Colon (tissue), 2 donors: ENCODE data around the gene BCL2L13.
"Not testable (repeated sequence)": the region's sequence is repeated elsewhere in the genome, so short reads cannot be mapped to it uniquely, and the experiment has no call there.

Experiments
- FAIRE-seq: peaks from 2 replicates; lab custom pipeline; 2012; peaks lifted over from hg19 to GRCh38; lab: Jason Lieb, UNC
- donor health status: control.
- donor health status: control.

The BCL2L13 gene

GRCh38 chr22:17761138-17761488 is 122.6 kb downstream of the BCL2L13 start:
- FAIRE-seq = no peak

- FAIRE-seq = not testable (repeated sequence)
Measured at GRCh38 chr22:17763442-17763841, 124.9 kb downstream of the BCL2L13 start.

GRCh38 chr22:17764036-17764435 is 125.5 kb downstream of the BCL2L13 start:
- FAIRE-seq = no peak

GRCh38 chr22:17764852-17765251 is 126.3 kb downstream of the BCL2L13 start:
- not testable (repeated sequence) for FAIRE-seq

GRCh38 chr22:17767233-17768065 is 128.9 kb downstream of the BCL2L13 start:
- FAIRE-seq = no peak

GRCh38 chr22:17769013-17769715 is 130.6 kb downstream of the BCL2L13 start:
- no peak for FAIRE-seq

- FAIRE-seq = no peak
Measured at GRCh38 chr22:17769716-17770082, 131.1 kb downstream of the BCL2L13 start.

GRCh38 chr22:17770180-17771077 is 131.9 kb downstream of the BCL2L13 start:
- no peak for FAIRE-seq

- no peak for FAIRE-seq
Measured at GRCh38 chr22:17772249-17772957, 133.8 kb downstream of the BCL2L13 start.

- FAIRE-seq = no peak
Measured at GRCh38 chr22:17772958-17773605, 134.5 kb downstream of the BCL2L13 start.

- FAIRE-seq = no peak
Measured at GRCh38 chr22:17773606-17774205, 135.1 kb downstream of the BCL2L13 start.

- no peak for FAIRE-seq
Measured at GRCh38 chr22:17774206-17774925, 135.8 kb downstream of the BCL2L13 start, which contains the start of gene BID. Gene BID, minus strand, starts transcription at chr22:17774469. Its CDS starts 24,353 bp downstream, at chr22:17750116.

GRCh38 chr22:17774926-17775685 is 136.5 kb downstream of the BCL2L13 start:
- no peak for FAIRE-seq

- FAIRE-seq = no peak
Measured at GRCh38 chr22:17775781-17776465, 137.4 kb downstream of the BCL2L13 start.

GRCh38 chr22:17777005-17777716 is 138.6 kb downstream of the BCL2L13 start:
- no peak for FAIRE-seq

- FAIRE-seq = no peak
Measured at GRCh38 chr22:17777717-17778044, 139.1 kb downstream of the BCL2L13 start.

- no peak for FAIRE-seq
Measured at GRCh38 chr22:17778412-17778976, 139.9 kb downstream of the BCL2L13 start.
